Lung (tissue), 12 donors: Measurements from ENCODE around the gene PIM3. TPM values are rescaled to one million over a fixed set of nuclear protein-coding genes. Genes with fewer than 3 reads are reported as not detected.

Experiments
- ATAC-seq: fragments of 200-7000 bp; cut with Tn5 transposase; one replicate; pipeline ENCODE4 v1.9.1; 2020; ENCODE audit warnings: moderate number of reproducible peaks; ENCODE audit not compliant: insufficient read depth, low FRiP score
- DNase-seq, 3 donors: peaks; one replicate each; pipeline ENCODE4 v3.0.0-alpha.2; 2013 to 2017
- H3K27ac ChIP-seq, 2 donors: one replicate each; pipeline ENCODE4 v1.5.1; 2013; ENCODE audit warnings: mild to moderate bottlenecking in 2 of 2, moderate library complexity in 2 of 2, control low read depth in 1 of 2, inconsistent platforms in 1 of 2, low read depth in 1 of 2, low read length in 1 of 2
- H3K27me3 ChIP-seq, 3 donors: one replicate each; pipeline ENCODE4 v1.5.1; 2013; ENCODE audit warnings: low read length in 2 of 3; ENCODE audit not compliant: control insufficient read depth in 3 of 3, insufficient read depth in 3 of 3
- H3K36me3 ChIP-seq, 4 donors: one replicate each; pipeline ENCODE4 v1.5.1; 2013; ENCODE audit warnings: low read length in 4 of 4, mild to moderate bottlenecking in 1 of 4, moderate library complexity in 1 of 4; ENCODE audit not compliant: control insufficient read depth in 4 of 4, insufficient read depth in 4 of 4
- H3K4me1 ChIP-seq, 5 donors: one replicate each; pipeline ENCODE4 v1.5.1; 2013; ENCODE audit warnings: low read length in 5 of 5, mild to moderate bottlenecking in 2 of 5, moderate library complexity in 1 of 5; ENCODE audit not compliant: control insufficient read depth in 5 of 5, insufficient read depth in 5 of 5
- H3K4me3 ChIP-seq: one replicate; pipeline ENCODE4 v1.5.1; 2013; ENCODE audit warnings: mild to moderate bottlenecking, control low read depth, moderate library complexity
- H3K9ac ChIP-seq, 2 donors: one replicate each; pipeline ENCODE4 v1.5.1; 2013; ENCODE audit warnings: low read length in 2 of 2, control low read depth in 1 of 2; ENCODE audit not compliant: insufficient read depth in 1 of 2
- H3K9me3 ChIP-seq, 4 donors: one replicate each; pipeline ENCODE4 v1.5.1; 2013; ENCODE audit warnings: low read length in 3 of 4, mild to moderate bottlenecking in 1 of 4, moderate library complexity in 1 of 4; ENCODE audit not compliant: control insufficient read depth in 4 of 4, insufficient read depth in 3 of 4
- CTCF ChIP-seq: IDR thresholded peaks from 2 replicates; pipeline ENCODE4 v1.5.1; 2012; ENCODE audit warnings: mild to moderate bottlenecking; ENCODE audit errors: control extremely low read depth, extremely low read depth
- WGBS, 2 donors: extraction: QIAGEN DNeasy Blood & Tissue Kit; methylation state at CpG; one replicate each; pipeline ENCODE4 v1.1.7; 2013; 5-methylcytosine and 5-hydroxymethylcytosine counted together
- polyA plus RNA-seq, 2 donors: library from polyadenylated mRNA; stranded (reverse); fragments of 200-250 nt; gene quantifications; one replicate each; pipeline ENCODE4 v1.2.1, GENCODE V29; 2013
- total RNA-seq, 2 donors: library from RNA; depleted of rRNA in 1 of 2; stranded (reverse); fragments of >200 nt in 1 of 2; gene quantifications; one replicate each; pipeline ENCODE4 v1.2.1, GENCODE V29; 2014 to 2021
- donor health status: control.
- donor health status: control.
- donor health status: Bipolar disorder and iron deficiency.
- donor health status: healthy.
- donor health status: DM: yes; HTN: yes; CAD: no.

Gene PIM3
- total and polyA plus RNA-seq, 4 donors, result 99.0 to 238 (median 132) TPM

- no peak overlapping the region for H3K27ac ChIP-seq
- no peak overlapping the region for H3K9ac ChIP-seq
- no peaks in the 10 kb centered on the region for H3K36me3 ChIP-seq
- 91 to 92% methylated on average over 3 of the region's 3 CpGs for whole genome bisulfite sequencing, 2 donors
- DNase-seq, result no peak
- no peak for ATAC-seq
- peaks cover 0 to 18% (median 8%) of the 10 kb centered on the region in 3 donors for H3K27me3 ChIP-seq
- H3K4me3 ChIP-seq, result no peak overlapping the region
- no peak for TF ChIP-seq CTCF
- H3K9me3 ChIP-seq, result no peaks in the 10 kb centered on the region
- H3K4me1 ChIP-seq, result peaks cover 0 to under 1% (median 0%) of the 10 kb centered on the region in 5 donors
Observed at GRCh38 chr22:50007057-50007511, 46.5 kb downstream of the PIM3 start.

GRCh38 chr22:50008151-50009040 is 47.8 kb downstream of the PIM3 start:
- ATAC-seq, result no peak
- H3K27me3 ChIP-seq, result peaks cover 0 to 29% (median 11%) of the 10 kb centered on the region in 3 donors
- 77 to 96% methylated on average over 22 to 24 of the region's 24 CpGs for WGBS, 2 donors
- TF ChIP-seq CTCF, result no peak
- H3K36me3 ChIP-seq, result no peaks in the 10 kb centered on the region
- no peaks in the 10 kb centered on the region for H3K9me3 ChIP-seq
- no peak overlapping the region for H3K9ac ChIP-seq
- no peak overlapping the region for H3K27ac ChIP-seq
- peaks cover 0 to 6% (median 0%) of the 10 kb centered on the region in 5 donors for H3K4me1 ChIP-seq
- peak; percentile 34 to 46 (median 40) for DNase-seq
- H3K4me3 ChIP-seq, result no peak overlapping the region

GRCh38 chr22:50009251-50009650 is 48.7 kb downstream of the PIM3 start:
- no peak for DNase-seq
- H3K4me1 ChIP-seq, result peaks cover 0 to 6% (median 0%) of the 10 kb centered on the region in 5 donors
- H3K27me3 ChIP-seq, result peaks cover 2 to 38% (median 16%) of the 10 kb centered on the region in 3 donors

More at GRCh38 chr22:50009251-50009650, 48.7 kb downstream of the PIM3 start:
- TF ChIP-seq CTCF, result no peak
- Histone ChIP-seq H3K27ac (no peak overlapping the region), H3K9me3 (peaks cover 0 to 5% (median 0%) of the 10 kb centered on the region in 4 donors), H3K4me3 (no peak overlapping the region), H3K9ac (no peak overlapping the region), H3K36me3 (no peaks in the 10 kb centered on the region)
- WGBS, 2 donors, result 89 to 96% methylated on average over 16 of the region's 16 CpGs
- no peak for ATAC-seq
